HG02852 (cell line): ENCODE results near the gene LIN7A.

Source experiments
- ATAC-seq: cut with Tn5 transposase; IDR thresholded peaks from one replicate; pipeline ENCODE4 v1.9.1; 2021; ENCODE audit warnings: mild to moderate bottlenecking, moderate library complexity; ENCODE audit not compliant: unreplicated experiment

Gene LIN7A

DNA sequence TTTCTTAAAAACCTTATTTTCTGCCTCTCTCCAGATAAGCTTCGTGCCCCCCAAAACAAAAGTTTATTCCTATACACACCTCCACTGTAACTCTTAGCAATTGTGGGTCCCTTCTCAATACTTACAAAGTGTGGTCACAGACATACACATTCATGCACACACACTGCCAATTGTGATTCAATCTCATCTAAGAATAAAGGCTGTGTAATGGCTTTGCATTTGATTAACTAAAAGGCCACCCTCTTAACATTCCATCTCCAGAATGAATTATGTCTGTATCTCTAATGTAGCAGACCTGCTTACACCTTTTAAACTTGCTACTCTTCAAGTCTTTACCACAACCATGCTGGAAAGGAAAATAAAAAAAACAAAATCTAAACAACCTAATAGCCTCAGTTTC, 171.5 kb downstream of the LIN7A start:
- no peak for ATAC-seq

DNA sequence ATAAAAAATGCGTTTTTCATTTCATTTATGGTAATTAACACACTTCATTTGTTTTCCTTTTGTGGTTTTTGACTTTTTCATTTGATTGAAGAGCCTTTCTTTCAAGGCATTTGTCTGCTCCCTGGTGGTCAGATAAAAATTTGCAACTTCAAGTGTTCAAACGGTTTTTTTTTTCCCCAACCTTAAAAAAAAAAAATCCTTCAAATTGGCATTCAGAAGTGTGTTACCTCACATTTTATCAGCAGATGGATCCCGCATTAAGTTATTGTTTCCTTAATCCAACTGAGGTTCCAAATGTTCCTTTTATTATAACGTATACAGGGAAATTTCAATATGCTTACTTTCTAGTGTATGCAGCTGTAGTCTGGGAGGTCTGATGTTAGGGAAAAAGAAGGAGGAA, 173.9 kb downstream of the LIN7A start:
- no peak for ATAC-seq

DNA sequence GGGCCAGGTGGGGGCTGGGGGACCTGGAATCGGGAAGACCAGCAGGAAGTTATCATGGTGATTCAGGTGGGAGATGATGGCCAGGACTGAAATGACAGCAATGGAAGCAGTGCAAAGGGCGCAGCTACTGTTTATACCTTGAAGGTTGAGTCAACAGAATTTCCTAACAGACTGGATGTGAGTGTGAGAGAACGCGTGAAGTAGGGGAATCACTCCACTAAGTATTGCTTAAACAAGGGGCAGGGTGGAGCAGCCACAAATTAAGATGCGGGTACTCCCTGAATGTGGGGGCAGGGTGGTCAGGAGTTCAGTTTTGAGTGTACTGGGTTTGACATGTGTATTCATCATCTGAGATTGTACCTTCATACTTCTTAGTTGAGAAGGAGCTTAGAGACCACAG, 175.9 kb downstream of the LIN7A start:
- peak; percentile 36 for ATAC-seq

DNA sequence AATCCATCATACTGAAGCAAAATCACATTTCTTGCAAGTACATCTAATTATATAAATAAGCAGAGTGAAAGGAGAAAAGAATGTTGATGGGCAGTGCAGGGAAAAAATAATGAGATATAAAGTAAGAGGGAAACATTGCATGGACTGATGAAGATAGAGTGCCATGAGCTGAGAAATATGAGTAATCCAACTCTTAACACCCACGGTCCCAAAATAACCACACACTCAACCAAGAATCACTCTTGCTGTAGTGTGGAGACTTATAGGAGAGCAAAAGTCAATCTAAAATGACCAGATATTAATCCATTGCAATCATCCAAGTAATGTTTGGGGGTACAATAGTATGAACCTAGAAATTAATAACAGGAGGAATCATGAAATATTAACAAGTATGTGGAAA, 180.9 kb downstream of the LIN7A start:
- peak; percentile 88 for ATAC-seq

DNA sequence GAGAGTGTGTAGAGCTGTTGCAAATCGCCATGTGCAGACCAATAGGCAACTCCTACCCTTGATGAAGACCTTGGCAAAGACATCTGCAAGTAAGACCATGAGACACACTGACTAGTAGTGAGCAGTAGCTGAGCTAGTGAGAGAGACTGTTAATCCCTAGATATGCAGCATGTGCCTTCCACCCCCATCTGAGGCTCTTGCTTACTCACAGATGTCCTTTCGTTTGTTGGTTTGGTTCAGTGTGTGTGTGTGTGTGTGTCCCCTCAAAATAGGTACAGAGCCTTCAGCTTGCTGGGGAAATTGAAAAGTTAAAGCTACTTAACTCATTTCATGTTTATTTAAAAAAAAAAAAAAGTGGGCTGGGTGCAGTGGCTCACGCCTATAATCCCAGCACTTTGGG, 183.5 kb downstream of the LIN7A start:
- ATAC-seq = no peak

DNA sequence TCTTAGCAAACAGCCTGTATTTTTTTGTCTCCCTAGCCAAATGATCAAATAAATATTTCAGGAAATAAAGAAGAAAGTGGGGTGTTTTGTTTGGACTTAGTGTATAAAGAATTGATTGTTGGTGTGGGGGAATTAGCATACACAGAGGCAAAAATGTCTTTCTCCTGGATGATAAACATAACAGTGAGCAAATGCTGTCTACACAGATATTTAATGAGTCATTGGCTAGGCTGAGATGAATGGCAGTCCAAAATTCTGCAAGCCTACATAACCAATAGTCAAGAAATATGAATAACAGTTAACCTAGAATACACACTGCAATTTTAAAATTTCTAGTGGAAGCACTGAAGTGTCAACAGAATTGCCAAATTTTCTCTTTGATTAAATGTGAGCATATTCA, 185.3 kb downstream of the LIN7A start:
- ATAC-seq = no peak

DNA sequence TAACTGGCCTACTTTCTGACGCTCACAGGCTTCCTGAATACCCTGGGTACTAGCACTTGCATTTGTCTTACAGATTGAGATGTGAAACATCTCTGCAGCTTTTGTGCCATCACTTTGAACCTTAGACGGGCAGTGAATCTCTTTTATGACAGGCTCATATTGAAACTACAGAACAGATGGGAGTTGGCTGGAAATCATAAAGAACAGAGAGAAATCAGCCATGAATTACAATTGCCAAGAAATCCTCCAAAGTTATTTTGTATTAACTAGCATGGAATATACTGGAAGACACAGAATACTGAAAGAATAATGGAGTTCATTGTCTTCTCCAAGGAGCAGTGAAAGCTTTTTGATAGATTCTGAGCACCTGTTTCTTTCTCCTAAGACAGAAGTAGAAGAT, 188.3 kb downstream of the LIN7A start:
- ATAC-seq = no peak

DNA sequence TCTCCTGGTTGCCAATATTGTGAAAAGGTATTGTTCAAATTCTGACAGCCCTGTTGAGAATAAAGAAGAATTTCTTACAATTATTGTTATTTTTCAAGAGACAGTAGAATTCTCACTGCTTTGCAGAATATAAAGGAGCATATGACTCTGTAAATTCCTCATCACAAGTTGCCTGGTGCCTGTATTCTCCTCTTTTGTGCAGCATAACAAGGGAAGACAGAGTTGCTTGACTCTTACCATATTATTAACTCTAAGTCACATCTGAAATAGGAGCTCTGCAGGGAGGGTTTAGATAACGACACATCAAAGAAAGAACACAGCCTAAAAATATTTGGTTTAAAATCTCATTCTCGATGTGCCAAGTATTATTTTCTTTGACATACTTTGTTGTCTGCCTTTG, 189.9 kb downstream of the LIN7A start:
- ATAC-seq = no peak

DNA sequence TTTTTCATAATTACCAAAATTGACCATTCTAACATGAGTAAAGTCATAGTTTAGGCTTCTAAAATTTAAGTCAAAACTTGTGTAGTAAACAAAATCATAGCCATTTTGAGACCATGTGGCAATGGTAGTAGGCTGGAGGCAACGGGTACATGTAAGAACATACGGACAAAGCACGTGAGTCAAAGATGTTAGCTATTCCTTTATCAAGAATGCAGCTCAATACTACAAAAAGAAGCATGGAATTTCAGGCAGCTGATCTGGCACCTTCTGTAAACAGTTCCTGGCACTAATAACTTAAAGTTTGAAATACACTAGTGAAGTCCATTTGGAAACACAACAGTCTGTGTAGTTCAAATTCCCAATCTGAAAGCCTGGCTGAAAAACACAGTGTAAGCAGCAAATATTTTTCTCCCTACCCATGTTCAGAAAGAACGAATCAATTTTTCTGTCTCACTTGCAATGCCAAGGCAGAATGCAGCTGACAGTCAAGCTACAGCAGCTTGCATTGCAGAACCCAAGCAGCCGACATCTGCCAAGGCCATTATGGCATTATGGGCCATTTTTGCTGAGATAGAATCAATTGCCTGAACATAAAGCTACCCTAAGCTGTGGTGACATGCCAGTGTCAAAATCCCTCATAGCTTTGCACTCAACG, 191.8 kb downstream of the LIN7A start:
- ATAC-seq = no peak
